ENCODE measurements around the gene PDLIM1.

The PDLIM1 gene

GRCh38 chr10:95287281-95287680, 3.5 kb downstream of the PDLIM1 start:
- DNase-seq: no peak

- no peak for DNase-seq
Observed at GRCh38 chr10:95286707-95287106, 4.1 kb downstream of the PDLIM1 start.

- DNase-seq: no peak
Observed at GRCh38 chr10:95285556-95285955, 5.2 kb downstream of the PDLIM1 start.

- DNase-seq: no peak
Observed at GRCh38 chr10:95284807-95285206, 6.0 kb downstream of the PDLIM1 start.

DNA sequence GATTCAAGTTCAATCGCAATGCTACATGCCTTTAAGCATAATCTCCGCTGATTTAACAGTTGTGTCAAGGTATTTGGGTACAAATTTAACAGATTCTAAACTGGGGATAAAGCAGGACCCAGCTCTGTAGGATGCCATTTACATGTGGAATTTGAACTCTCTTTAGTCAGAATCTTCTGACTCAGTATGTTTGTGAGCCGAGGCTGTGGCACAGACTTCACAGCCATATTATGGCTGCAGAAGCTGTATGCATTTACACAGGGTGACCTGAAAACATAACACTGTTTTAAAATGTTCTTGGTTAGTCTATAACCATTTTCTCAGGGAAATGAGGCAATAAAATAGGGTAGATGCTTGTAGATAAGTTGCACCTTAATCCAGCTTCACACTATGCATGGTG, 8.7 kb downstream of the PDLIM1 start:
- DNase-seq: no peak

GRCh38 chr10:95281206-95281605, 9.6 kb downstream of the PDLIM1 start:
- no peak for DNase-seq

DNA sequence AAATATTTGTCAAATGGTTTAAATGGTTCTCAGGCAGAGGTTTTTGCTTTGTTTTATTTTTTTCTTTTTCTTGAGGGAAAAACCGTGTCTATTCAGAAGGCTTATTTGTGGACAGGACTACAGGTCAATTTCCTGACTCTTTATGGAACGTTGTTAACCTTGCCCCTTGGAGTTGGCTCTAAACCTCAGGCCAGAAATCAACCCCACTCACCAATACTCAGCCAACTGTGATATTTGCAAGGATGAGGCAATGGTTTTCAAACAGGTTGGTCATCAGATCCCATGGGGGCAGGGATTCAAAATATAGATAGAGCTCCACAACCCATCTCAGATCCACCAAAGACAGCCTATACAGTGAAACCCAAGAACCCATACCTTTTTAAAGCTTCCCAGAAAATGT, 10.2 kb downstream of the PDLIM1 start:
- no peak for DNase-seq

DNA sequence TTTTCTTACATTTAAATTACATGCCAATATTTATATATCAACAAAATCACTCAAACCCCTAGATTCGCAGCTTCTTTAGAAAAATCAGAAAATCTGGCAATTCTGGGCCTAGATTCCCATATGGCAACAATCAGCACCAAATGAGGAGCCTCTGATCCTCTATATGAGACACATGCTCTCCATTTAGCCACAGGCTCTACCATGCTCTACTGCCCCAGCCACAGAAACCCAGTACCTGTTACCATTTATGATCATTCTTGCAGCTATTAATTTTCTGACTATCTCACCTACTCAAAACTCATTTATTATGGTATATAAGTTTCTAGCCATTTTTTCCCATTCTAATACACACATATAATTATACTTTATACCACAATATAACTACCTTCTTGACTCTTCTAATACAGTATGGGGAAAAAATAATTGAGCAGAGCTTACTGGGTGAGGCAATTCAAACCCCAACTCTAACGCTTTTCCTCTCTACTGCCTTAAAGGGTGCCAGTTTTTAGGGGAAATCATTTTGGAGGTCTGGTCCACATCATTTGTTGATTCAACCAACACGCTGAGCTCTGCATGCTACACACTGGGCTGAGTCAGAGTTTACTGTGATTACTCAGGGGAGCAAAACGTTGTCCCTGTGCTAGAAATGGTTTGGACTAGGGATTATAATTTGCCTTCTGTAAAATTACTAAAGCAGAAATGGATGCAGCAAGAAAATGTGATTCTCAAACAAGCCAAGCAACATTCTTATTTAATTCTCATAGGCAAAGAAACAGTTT, 11.6 kb downstream of the PDLIM1 start:
- no peak for DNase-seq

DNA sequence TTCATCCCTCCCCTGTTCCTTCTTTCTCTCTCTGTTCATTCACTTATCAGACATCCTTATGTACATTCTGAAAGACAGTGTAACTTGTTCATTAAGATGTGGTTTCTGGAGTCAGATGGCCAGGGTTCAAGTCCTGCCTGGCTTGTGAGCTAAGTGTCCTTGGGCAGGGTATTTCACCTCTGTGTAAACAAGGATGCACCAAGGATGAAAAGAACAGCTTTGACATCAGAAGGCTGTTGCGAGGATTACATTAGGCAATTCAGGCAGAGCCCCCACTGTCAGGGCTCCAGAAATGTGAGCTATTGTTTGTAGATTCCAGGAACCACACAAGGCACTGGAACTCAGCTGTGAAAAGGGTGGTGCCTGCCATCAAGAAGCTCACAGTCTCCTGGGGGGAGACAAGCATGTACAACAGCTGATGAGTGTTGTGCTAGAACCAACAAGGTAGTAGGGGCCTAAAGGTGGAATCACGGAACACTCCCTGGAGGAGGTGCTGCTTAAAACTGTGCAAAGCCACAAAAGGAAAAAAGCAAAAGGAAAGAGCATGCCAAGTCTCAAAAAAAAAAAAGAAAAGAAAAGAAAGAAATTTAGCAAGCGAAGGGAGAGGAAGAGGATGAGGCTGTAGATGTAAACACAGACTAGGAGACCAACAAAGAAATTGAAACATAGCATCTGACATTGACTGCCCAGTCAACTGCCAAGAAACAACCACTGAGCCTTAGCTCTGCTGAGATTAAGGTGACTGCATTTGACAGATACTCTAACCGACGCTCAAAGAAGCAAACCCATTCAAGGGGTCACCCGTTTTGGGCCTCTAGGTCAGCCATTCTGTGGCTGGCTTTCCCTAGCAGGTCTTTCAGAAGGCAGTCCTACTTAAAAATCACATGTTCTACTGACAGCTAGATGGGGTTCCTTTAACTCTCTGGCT, 12.5 kb downstream of the PDLIM1 start:
- DNase-seq: no peak

DNA sequence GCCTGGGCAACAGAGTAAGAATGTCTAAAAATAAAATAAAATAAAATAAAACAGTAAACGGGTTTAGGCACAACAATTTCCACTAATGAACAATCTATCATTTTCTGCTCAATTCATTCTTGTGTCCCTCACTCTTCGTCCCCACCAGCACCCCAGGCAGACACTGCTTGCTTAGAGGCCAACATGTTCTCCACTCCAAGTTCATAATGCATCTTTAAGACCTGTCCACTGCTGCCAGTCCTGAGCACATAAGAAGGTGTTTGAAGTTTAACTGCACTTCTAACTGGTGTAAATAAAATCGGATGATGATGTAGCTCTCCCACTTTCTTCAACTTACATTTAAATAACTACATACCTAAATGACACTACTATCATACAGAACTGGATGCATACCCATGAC, 13.2 kb downstream of the PDLIM1 start:
- DNase-seq: no peak

- no peak for DNase-seq
Observed at GRCh38 chr10:95277201-95277570, 13.6 kb downstream of the PDLIM1 start.

GRCh38 chr10:95276367-95277200, 14.2 kb downstream of the PDLIM1 start:
- DNase-seq: no peak

GRCh38 chr10:95275726-95276366, 15.0 kb downstream of the PDLIM1 start:
- DNase-seq: no peak

GRCh38 chr10:95273393-95274312, 17.1 kb downstream of the PDLIM1 start:
- DNase-seq: no peak

DNA sequence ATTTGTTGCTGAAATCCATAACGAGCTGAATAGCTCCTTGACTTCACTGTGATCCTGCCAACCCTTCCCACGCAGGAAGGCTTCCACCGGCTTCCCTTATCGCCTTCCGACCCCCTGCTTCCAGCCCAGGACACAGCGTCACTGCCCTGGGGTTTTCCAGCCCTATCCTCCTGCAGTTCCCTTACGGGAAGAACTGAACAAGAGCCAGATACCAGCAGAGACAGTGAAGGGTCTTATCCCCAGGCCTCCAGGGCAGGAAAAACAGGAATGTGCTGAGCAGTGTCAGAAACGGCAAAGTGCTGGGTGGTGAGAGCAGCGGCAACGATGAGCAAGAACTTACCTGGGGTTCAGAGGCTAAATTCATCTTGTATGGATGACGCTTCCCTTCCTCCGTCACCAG, 22.4 kb downstream of the PDLIM1 start:
- no peak for DNase-seq

DNA sequence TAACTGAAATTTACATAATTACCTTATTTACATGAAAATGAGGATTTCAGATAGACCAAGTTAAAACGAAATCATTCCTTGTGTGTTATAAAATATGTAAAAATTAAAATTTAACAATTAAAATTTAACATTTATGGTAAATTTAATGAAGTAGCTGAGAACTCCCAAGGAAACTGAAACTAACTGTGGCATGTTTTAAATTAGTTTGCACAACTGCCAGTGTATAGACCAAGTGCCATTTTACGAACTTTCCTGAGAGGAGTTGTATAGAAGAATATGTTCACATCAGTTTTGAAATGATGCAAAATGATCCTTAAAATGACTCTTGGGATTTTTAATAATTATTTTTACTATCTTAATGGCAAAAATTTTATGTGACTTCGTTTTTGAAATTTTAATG, 23.6 kb downstream of the PDLIM1 start:
- DNase-seq: no peak

GRCh38 chr10:95266674-95267095, 24.1 kb downstream of the PDLIM1 start:
- DNase-seq: no peak

GRCh38 chr10:95265572-95265971, 25.2 kb downstream of the PDLIM1 start:
- DNase-seq: no peak

DNA sequence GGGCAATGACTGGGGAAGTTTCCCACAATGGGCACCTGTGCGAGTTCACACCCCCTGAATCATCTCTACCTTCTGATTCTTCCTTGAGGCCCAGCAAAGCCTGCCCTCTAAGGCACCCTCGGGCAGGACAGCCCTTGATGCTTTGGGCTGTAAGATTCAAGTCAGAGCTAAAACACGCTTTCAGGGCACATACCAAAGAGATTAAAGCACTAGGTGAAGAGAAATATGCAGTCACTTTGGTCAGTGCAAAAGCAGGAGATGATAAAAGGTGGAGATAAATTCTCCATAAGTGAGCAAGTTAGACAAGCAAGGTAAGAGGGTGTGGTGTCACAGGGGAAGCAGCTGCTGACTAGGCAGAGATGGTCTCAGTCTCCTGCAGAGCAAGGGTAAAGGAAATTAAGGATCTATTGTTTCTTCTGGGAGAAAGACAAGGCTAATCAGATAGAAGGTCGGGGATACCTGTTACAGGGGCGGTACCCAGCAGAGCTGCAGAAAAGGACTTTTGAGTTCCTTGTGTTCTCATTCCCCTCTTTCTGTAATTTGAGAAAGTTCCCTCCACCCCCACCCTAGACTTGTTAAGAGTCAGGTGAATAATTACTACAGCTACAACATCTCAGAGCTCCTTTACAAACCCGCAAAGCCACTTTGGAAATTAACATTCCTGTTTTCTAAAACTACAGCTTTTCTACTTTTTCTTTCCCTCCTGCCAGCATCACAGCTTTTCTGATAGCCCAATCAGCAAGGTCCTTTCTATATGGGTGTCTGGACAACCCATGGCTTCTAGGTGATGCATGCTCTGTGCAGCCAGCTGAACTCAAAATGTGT, 26.4 kb downstream of the PDLIM1 start:
- no peak for DNase-seq

GRCh38 chr10:95263864-95264226, 27.0 kb downstream of the PDLIM1 start:
- DNase-seq: no peak
